HG03575 (cell line): ENCODE results near the gene MOSMO.
"Not testable (repeated sequence)": the region's sequence is repeated elsewhere in the genome, so short reads cannot be mapped to it uniquely, and the experiment has no call there.

Experiments
- ATAC-seq: cut with Tn5 transposase; IDR thresholded peaks from one replicate; pipeline ENCODE4 v1.9.1; 2021; ENCODE audit not compliant: unreplicated experiment, insufficient number of reproducible peaks, low FRiP score; ENCODE audit errors: extremely low read depth

MOSMO gene

GRCh38 chr16:22077700-22078313 is 69.9 kb downstream of the MOSMO start:
- ATAC-seq = no peak

- no peak for ATAC-seq
These were observed 70.7 kb downstream of the MOSMO start for GRCh38 chr16:22078656-22079055.

- ATAC-seq = no peak
These were observed 73.1 kb downstream of the MOSMO start for GRCh38 chr16:22081050-22081449.

- no peak for ATAC-seq
These were observed 78.5 kb downstream of the MOSMO start for GRCh38 chr16:22086440-22086839.

GRCh38 chr16:22088642-22089041 is 80.7 kb downstream of the MOSMO start:
- no peak for ATAC-seq

GRCh38 chr16:22089910-22090309 is 82.0 kb downstream of the MOSMO start:
- no peak for ATAC-seq

- no peak for ATAC-seq
These were observed 83.8 kb downstream of the MOSMO start for GRCh38 chr16:22091721-22092120.

- no peak for ATAC-seq
These were observed 84.4 kb downstream of the MOSMO start, which contains the start of gene VWA3A for GRCh38 chr16:22092143-22092933. Gene VWA3A, plus strand, starts transcription at chr16:22092541. Its CDS starts 97 bp downstream, at chr16:22092638.

- no peak for ATAC-seq
These were observed 85.4 kb downstream of the MOSMO start for GRCh38 chr16:22093331-22093730.

GRCh38 chr16:22093996-22094395 is 86.1 kb downstream of the MOSMO start:
- ATAC-seq = no peak

GRCh38 chr16:22098405-22099255 is 90.7 kb downstream of the MOSMO start:
- ATAC-seq = no peak

- ATAC-seq = no peak
These were observed 91.5 kb downstream of the MOSMO start for GRCh38 chr16:22099256-22099975.

- ATAC-seq = no peak
These were observed 95.5 kb downstream of the MOSMO start for GRCh38 chr16:22103441-22103840.

GRCh38 chr16:22109258-22109898 is 101.5 kb downstream of the MOSMO start:
- no peak for ATAC-seq

- ATAC-seq = not testable (repeated sequence)
These were observed 103.7 kb downstream of the MOSMO start for GRCh38 chr16:22111629-22112028.

GRCh38 chr16:22116095-22116700 is 108.3 kb downstream of the MOSMO start:
- no peak for ATAC-seq

- no peak for ATAC-seq
These were observed 109.7 kb downstream of the MOSMO start for GRCh38 chr16:22117609-22118008.

GRCh38 chr16:22120440-22120839 is 112.5 kb downstream of the MOSMO start:
- ATAC-seq = no peak
